ENCODE results near the gene DCAF7.
A peak's percentile ranks its signal among the peaks of the same experiment; 100 is the strongest.

DCAF7 gene, protein sequence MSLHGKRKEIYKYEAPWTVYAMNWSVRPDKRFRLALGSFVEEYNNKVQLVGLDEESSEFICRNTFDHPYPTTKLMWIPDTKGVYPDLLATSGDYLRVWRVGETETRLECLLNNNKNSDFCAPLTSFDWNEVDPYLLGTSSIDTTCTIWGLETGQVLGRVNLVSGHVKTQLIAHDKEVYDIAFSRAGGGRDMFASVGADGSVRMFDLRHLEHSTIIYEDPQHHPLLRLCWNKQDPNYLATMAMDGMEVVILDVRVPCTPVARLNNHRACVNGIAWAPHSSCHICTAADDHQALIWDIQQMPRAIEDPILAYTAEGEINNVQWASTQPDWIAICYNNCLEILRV

DNA sequence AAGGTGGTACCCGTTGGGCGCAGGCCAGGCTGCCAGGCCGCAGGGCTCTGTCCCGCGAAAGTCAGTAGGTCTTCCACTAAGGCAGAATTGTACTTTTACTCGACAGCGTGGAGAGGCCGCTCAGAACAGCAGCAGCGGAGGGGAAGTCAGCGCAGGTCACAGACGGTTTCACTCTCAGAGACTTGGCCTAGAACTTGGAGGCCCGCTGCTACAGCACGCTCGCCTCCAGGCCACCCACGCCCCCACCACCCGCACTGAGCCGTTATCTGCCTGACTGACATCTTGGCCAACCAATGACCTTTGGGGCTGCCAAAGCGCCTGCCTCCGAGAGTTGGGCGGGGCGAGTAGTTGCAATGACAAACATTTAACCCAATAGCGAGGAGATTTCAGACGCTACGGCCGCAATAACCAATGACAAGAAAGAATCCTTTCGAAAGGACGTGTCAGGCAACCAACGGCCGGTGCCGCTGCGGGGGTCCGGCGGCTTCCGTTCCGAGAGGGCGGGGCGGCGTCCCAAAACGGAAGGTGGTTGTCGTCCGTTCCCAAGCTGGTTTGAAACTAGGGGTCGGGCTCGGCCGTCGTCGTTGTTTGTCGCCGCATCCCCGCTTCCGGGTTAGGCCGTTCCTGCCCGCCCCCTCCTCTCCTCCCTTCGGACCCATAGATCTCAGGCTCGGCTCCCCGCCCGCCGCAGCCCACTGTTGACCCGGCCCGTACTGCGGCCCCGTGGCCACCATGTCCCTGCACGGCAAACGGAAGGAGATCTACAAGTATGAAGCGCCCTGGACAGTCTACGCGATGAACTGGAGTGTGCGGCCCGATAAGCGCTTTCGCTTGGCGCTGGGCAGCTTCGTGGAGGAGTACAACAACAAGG, at the start of gene DCAF7:
DCAF7 (plus strand) TSS at position 532 of the 871 bp plus-strand sequence; CDS start at position 733, 201 bp downstream.
- peak; percentile 100 for DNase-seq (ENCODE audit: low read depth)
- TF ChIP-seq, protein P1, sequence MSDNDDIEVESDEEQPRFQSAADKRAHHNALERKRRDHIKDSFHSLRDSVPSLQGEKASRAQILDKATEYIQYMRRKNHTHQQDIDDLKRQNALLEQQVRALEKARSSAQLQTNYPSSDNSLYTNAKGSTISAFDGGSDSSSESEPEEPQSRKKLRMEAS (IDR thresholded peaks at IDR 0.05; ENCODE audit: low read depth, low read length): peak; percentile 85
- TF ChIP-seq MYC (IDR thresholded peaks at IDR 0.05; ENCODE audit: low read depth, low read length) (peak; percentile 81), POLR2A (IDR thresholded peaks at IDR 0.05; ENCODE audit: extremely low read depth, insufficient read length) (peak; percentile 88)
- TF ChIP-seq, protein P2, sequence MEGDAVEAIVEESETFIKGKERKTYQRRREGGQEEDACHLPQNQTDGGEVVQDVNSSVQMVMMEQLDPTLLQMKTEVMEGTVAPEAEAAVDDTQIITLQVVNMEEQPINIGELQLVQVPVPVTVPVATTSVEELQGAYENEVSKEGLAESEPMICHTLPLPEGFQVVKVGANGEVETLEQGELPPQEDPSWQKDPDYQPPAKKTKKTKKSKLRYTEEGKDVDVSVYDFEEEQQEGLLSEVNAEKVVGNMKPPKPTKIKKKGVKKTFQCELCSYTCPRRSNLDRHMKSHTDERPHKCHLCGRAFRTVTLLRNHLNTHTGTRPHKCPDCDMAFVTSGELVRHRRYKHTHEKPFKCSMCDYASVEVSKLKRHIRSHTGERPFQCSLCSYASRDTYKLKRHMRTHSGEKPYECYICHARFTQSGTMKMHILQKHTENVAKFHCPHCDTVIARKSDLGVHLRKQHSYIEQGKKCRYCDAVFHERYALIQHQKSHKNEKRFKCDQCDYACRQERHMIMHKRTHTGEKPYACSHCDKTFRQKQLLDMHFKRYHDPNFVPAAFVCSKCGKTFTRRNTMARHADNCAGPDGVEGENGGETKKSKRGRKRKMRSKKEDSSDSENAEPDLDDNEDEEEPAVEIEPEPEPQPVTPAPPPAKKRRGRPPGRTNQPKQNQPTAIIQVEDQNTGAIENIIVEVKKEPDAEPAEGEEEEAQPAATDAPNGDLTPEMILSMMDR (IDR thresholded peaks at IDR 0.05; ENCODE audit: low read depth, low read length): no peak
- H3K4me3 ChIP-seq (ENCODE audit: low read depth, low read length): peak within 1 kb of the TSS; percentile 99

DNA sequence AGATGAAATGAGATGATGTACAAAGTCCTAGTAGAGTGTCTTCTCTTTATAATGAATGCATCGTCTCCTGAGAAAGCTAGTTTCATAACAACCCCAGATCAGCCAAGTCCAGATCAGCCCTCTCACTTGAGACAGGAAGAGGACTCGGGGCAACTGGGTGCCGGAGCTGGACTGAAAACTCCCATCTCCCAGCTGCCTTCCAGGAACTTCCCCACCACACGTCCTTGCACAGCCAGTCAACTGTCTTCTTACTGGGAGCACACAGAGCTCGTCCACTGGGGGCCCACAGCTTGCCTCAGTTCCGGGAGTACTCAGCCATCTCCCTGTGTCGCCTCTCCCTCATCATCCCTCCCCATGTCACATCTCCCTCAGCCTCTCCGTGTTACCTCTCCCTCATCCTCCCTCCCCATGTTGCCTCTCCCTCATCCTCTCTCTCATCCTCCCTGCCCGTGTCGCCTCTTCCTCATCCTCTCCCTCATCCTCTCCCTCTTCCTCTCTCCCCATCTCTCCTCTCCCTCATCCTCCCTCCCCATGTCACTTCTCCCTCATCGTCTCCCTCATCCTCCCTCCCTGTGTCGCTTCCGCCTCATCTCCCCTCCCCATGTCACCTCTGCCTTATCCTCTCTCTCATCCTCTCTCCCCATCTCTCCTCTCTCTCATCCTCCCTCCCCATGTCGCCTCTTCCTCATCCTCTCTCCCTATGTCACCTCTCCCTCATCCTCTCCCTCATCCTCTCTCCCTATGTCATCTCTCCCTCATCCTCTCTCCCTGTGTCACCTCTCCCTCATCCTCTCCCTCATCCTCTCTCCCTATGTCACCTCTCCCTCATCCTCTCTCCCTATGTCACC, 49.5 kb upstream of the DCAF7 start:
- no peak for DNase-seq (ENCODE audit: low read depth)
- H3K4me3 ChIP-seq (ENCODE audit: low read depth, low read length): no peak overlapping the region
- TF ChIP-seq MYC (IDR thresholded peaks at IDR 0.05; ENCODE audit: low read depth, low read length) (no peak), POLR2A (IDR thresholded peaks at IDR 0.05; ENCODE audit: extremely low read depth, insufficient read length) (no peak)
- TF ChIP-seq, protein P2 (IDR thresholded peaks at IDR 0.05; ENCODE audit: low read depth, low read length): no peak
- TF ChIP-seq, protein P1 (IDR thresholded peaks at IDR 0.05; ENCODE audit: low read depth, low read length): no peak

DNA sequence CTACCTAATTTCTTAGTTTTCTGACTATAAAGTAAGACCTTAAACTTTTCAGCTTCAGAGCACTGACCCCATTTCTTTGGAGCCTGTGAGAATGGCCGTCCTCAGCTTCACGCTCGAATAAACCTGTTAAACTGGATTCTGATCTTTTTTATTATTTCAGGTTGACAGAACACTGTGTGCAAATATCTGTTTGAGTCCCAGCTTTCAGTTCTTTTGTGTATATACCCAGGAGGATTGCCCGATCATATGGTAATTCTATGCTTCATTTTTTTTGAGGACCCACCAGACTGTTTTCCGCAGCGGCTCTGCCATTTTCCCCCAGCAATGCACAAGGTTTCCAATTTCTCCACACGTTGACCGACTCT, 47.0 kb upstream of the DCAF7 start:
- H3K4me3 ChIP-seq (ENCODE audit: low read depth, low read length): no peak overlapping the region
- no peak for DNase-seq (ENCODE audit: low read depth)
- TF ChIP-seq, protein P2 (IDR thresholded peaks at IDR 0.05; ENCODE audit: low read depth, low read length): no peak
- no peak for TF ChIP-seq POLR2A (IDR thresholded peaks at IDR 0.05; ENCODE audit: extremely low read depth, insufficient read length)
- TF ChIP-seq, protein P1 (IDR thresholded peaks at IDR 0.05; ENCODE audit: low read depth, low read length): no peak
- no peak for TF ChIP-seq MYC (IDR thresholded peaks at IDR 0.05; ENCODE audit: low read depth, low read length)

DNA sequence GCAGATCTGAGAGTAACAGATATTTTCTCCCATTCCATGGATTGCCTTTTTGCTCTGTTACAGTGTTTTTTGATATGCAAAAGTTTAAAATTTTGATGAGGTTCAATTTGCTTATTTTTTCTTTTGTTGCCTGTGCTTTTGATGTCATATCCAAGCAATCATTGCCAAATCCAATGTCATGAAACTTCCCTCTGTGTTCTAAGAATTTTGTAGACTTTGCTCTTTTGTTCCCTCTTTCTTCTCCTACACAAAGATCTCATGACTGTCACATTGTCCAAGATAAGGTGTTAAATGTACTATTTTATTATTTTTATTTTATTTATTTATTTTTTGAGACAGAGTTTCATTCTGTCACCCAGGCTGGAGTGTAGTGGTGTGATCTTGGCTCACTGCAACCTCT, 46.0 kb upstream of the DCAF7 start:
- DNase-seq (ENCODE audit: low read depth): no peak

More for the DNA sequence above, 46.0 kb upstream of the DCAF7 start:
- TF ChIP-seq, protein P2 (IDR thresholded peaks at IDR 0.05; ENCODE audit: low read depth, low read length): no peak
- TF ChIP-seq MYC (IDR thresholded peaks at IDR 0.05; ENCODE audit: low read depth, low read length) (no peak), POLR2A (IDR thresholded peaks at IDR 0.05; ENCODE audit: extremely low read depth, insufficient read length) (no peak)
- TF ChIP-seq, protein P1 (IDR thresholded peaks at IDR 0.05; ENCODE audit: low read depth, low read length): no peak
- H3K4me3 ChIP-seq (ENCODE audit: low read depth, low read length): no peak overlapping the region
